NCI-H526 treated with DMSO at 0.1 percent for 48 hours (cell line): ENCODE results near the gene HYOU1.
"Not testable (repeated sequence)": the region's sequence is repeated elsewhere in the genome, so short reads cannot be mapped to it uniquely, and the experiment has no call there.

Experiments used
- DNase-seq: peaks from one replicate; lab custom pipeline; 2025; lab: John Stamatoyannopoulos, UW

HYOU1 gene

GRCh38 chr11:119044708-119045107 lies 12.3 kb downstream of the HYOU1 start:
- DNase-seq = no peak

GRCh38 chr11:119042927-119043326 lies 14.1 kb downstream of the HYOU1 start:
- DNase-seq = no peak

DNA sequence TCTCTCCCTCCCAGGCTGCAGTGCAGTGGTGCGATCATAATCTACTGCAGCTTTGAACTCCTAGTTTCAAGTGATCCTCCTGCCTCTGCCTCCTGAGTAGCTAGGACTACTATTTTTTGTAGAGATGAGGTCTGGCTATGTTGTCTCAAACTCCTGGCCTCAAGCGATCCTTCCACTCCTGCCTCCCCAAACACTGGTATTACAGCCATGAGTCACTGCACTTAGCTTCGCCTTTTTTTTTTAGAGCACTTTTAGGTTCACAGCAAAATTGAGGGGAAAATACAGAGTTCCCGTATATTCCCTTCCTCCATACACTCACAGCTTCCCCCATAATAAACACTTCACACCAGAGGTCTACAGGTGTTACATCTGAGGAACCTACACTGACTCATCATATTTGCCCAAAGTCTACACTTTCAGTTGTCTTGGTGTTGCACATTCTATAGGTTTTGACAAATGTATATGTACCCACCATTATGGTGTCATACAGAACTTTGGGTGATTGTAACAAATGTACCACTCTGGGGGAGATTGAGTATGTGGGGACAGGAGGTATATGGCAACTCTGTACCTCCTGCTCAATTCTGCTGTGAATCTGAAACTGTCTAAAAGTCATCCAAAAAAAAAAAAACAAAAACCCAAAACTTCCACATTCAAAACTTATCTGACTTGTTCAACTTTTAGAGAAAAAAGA lies 15.0 kb downstream of the HYOU1 start:
- DNase-seq = no peak

DNA sequence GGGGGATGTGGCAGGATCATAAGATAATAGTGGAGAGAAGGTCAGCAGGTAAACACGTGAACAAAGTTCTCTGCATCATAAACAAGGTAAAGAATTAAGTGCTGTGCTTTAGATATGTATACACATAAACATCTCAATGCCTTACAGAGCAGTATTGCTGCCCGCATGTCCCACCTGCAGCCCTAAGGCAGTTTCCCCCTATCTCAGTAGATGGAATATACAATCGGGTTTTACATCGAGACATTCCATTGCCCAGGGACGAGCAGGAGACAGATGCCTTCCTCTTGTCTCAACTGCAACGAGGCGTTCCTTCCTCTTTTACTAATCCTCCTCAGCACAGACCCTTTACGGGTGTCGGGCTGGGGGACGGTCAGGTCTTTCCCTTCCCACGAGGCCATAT lies 17.5 kb downstream of the HYOU1 start:
- not testable (repeated sequence) for DNase-seq

GRCh38 chr11:119038884-119039283 lies 18.1 kb downstream of the HYOU1 start:
- DNase-seq = no peak

GRCh38 chr11:119034813-119035212 lies 22.2 kb downstream of the HYOU1 start:
- DNase-seq = no peak

DNA sequence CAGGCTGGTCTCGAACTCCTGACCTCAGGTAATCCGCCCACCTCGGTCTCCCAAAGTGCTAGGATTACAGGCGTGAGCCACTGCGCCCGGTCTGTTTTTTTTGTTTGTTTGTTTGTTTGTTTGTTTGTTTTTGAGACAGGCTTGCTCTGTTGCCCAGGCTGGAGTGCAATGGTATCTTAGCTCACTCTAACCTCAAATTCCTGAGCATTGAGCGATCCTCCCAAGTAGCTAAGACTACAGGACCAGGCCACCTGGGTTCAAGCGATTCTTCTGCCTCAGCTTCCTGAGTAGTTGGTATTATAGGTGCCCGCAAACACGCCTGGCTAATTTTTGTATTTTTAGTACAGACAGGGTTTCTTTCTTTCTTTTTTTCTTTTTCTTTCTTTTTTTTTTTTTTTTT lies 23.6 kb downstream of the HYOU1 start:
- DNase-seq = not testable (repeated sequence)

DNA sequence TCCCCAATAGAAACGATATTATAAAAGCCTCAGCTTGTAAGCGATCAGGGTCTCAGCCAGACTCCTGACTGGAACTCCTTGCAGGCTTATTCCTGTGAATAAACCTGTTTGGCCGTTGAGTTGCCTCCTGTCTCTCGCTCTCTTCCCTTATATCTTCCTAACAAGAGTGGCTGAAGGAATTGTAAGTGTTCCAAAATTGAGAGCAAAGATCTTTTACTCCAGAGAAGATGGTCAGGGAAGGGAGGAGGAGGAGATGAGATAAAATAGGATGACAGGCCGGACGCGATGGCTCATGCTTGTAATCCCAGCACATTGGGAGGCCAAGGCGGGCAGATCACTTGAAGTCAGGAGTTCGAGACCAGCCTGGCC lies 25.1 kb downstream of the HYOU1 start:
- no peak for DNase-seq

GRCh38 chr11:119030329-119031047 lies 26.5 kb downstream of the HYOU1 start, which contains the start of gene SLC37A4:
Gene SLC37A4 (minus strand): TSS chr11:119030877.
- peak; percentile 99 for DNase-seq

GRCh38 chr11:119030029-119030328 lies 27.0 kb downstream of the HYOU1 start:
- no peak for DNase-seq

DNA sequence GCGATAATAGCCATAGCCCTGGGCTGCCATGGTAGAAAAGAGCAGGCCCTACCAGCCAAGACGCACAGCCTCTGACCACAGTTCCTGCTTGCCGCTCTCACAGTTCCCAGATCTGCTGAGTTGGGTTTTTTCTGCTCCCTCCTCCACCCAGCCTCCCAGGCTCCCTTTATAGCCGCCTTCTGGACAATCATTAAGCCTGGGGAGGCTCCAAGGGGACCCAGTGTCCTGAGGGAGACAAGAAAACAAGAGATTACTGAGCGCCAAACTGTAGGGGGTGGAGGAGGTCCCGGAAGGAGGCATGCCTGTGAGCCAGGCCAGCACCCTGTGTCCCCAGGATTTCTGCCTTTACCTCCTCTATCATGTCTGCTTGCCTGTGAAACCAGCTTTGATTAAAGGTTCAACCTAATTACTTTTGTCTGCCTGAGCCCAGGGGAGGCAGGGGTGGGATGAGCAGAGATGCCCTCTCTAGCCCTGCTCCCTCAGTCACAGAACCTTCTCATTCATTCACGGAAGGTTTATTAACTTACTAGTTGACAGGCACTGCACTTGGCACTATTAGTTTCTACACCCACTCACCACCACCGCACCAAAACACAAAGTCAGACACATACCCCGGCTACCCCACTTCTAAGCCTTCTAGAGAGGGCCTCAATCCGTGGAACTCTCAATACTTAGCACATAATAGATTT lies 27.5 kb downstream of the HYOU1 start:
- DNase-seq = no peak

DNA sequence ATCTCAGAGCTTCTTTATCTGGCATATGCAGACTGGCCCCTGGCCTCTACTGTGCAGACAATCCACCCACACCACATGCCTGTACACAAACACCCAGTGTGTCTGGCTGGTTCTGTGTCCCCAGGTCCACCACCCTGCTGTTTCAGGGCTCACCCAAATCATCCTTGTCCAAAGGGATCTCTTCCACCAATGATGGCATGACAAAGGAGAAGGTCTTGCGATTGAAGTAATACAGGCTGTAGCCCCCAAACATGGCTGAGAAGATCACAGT lies 28.0 kb downstream of the HYOU1 start:
- DNase-seq = no peak

DNA sequence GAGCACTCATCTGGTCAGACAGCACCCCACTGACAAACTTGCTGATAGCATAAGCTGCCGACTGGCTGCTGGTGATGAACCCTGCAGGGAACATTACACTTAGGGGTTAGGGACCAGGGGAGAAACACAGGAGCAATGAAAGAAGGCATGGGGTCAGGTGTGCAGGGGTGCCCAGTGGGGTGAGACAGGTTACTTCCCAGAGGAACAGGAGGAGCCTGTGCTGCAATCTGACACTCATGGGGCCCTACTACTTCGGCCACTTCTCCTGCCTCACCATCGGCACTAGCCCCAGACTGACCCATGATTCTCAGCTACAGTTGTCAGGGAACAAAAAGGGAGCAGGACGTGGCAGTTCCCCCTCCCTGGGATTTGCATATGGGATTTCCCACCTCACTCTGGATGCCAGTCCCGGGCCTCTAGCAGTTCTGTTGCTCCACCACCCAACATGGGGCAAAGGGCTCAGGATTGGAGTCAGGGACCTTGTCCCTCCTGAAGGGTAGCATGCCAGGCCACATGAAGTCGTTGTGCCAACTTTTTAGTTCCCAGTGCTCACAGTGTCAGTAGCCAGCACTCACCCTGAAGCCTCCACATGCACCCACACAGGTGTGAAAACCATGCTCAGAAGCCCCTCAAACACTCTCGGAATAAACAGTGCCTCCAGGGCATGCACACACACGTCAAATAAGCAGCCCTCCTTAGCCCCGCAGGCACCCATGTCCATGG lies 28.5 kb downstream of the HYOU1 start:
- DNase-seq = no peak

DNA sequence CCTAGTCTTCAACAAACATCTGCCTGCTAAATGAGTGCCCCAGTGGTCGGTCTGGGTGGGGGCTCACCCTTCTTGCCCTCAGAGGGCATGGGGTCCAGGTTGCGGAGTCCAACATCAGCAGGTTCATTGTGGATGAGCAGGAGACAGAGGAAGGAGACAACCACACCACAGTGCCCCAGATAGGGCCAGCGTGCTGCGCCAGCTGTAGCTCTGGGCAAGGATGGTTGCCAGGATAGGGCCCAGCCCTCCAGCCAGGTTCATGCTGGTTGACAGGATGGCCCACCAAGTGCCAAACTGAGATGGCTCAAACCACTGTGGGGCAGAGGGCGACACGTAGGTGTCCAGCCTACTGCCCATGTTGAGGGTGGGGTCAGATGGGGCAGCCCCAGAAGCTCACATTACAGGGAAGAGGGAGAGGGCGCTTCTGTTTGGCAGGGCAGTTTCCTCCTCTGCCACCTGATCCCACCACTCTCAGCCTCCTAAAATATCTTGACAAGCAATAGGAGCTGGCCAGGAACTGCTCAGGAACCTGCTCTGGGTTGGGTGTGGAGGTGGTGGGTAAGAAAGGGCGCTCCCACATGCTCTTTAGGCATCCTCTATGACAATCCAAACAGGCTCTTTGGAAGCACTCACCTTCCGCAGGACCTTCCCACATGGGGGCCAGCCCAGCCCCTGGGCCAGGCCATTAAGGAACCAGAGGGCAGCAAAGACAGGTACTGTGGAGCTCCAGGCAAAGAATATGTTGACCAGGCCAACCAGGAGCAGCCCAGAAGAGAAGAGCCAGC lies 29.3 kb downstream of the HYOU1 start:
- DNase-seq = no peak

GRCh38 chr11:119026970-119027369 lies 30.0 kb downstream of the HYOU1 start:
- DNase-seq = no peak

- DNase-seq = no peak
Measured at GRCh38 chr11:119025978-119026766, 30.8 kb downstream of the HYOU1 start.

- no peak for DNase-seq
Measured at GRCh38 chr11:119025541-119025940, 31.5 kb downstream of the HYOU1 start.

- no peak for DNase-seq
Measured at GRCh38 chr11:119025099-119025473, 31.9 kb downstream of the HYOU1 start.

GRCh38 chr11:119024430-119025098 lies 32.4 kb downstream of the HYOU1 start:
- no peak for DNase-seq

DNA sequence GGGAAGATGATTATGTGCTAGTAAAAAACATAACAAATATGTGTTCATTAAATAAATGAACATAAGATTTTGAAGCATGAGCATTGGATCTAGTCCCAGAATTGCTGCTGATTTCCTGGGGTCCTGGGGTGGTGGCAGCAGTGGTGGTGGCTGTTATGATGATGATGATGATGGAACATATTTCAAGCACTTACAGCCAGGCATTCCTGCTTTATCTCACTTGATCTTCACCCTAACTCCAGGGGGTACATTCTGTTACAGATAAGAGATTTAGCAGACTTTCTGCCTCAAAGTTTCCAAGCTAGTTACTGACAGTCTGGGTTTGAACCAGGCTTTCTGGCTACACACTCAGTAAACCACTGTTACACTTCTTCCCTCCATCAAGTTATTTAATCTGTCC lies 33.3 kb downstream of the HYOU1 start:
- DNase-seq = no peak

GRCh38 chr11:119021631-119022030 lies 35.4 kb downstream of the HYOU1 start:
- no peak for DNase-seq
